Esophagus (tissue), 2 donors: Measurements from ENCODE around the gene PAX1. TPM values are rescaled to one million over a fixed set of nuclear protein-coding genes. Genes with fewer than 3 reads are reported as not detected.
A peak's percentile ranks its signal among the peaks of the same experiment; 100 is the strongest.

ENCODE experiments used
- H3K27ac ChIP-seq, 2 donors: one replicate each; pipeline ENCODE4 v1.5.1; 2013; ENCODE audit warnings: low read depth in 2 of 2, mild to moderate bottlenecking in 2 of 2, inconsistent platforms in 1 of 2, low read length in 1 of 2, moderate library complexity in 1 of 2
- H3K27me3 ChIP-seq, 2 donors: one replicate each; pipeline ENCODE4 v1.6.1; 2013; ENCODE audit warnings: low read length in 2 of 2, control low read depth in 1 of 2, mild to moderate bottlenecking in 1 of 2; ENCODE audit not compliant: insufficient read depth in 2 of 2, control insufficient read depth in 1 of 2
- H3K36me3 ChIP-seq, 2 donors: one replicate each; pipeline ENCODE4 v1.6.1; 2013; ENCODE audit warnings: low read length in 1 of 2; ENCODE audit not compliant: control insufficient read depth in 2 of 2, insufficient read depth in 2 of 2
- H3K4me1 ChIP-seq, 2 donors: one replicate each; pipeline ENCODE4 v1.6.1; 2013; ENCODE audit warnings: low read length in 1 of 2; ENCODE audit not compliant: control insufficient read depth in 2 of 2, insufficient read depth in 2 of 2
- H3K4me3 ChIP-seq, 2 donors: one replicate each; pipeline ENCODE4 v1.5.1; 2013; ENCODE audit warnings: low read length in 2 of 2, mild to moderate bottlenecking in 2 of 2, low read depth in 1 of 2, moderate library complexity in 1 of 2
- H3K9me3 ChIP-seq, 2 donors: one replicate each; pipeline ENCODE4 v1.6.1; 2013; ENCODE audit warnings: mild to moderate bottlenecking in 2 of 2, low read depth in 1 of 2, low read length in 1 of 2, moderate library complexity in 1 of 2; ENCODE audit not compliant: control insufficient read depth in 2 of 2, insufficient read depth in 1 of 2
- WGBS, 2 donors: extraction: QIAGEN DNeasy Blood & Tissue Kit; methylation state at CpG; one replicate each; pipeline ENCODE4 v1.1.7; 2013; 5-methylcytosine and 5-hydroxymethylcytosine counted together
- polyA plus RNA-seq, 2 donors: library from polyadenylated mRNA; stranded (reverse); fragments of 200-250 nt; gene quantifications; one replicate each; pipeline ENCODE4 v1.2.3, GENCODE V29; 2013
- donor health status: healthy with polysubstance abuse.
- donor health status: Bipolar disorder and iron deficiency.

Gene PAX1
- polyA plus RNA-seq, 2 donors, result 0.12 to 0.14 TPM

DNA sequence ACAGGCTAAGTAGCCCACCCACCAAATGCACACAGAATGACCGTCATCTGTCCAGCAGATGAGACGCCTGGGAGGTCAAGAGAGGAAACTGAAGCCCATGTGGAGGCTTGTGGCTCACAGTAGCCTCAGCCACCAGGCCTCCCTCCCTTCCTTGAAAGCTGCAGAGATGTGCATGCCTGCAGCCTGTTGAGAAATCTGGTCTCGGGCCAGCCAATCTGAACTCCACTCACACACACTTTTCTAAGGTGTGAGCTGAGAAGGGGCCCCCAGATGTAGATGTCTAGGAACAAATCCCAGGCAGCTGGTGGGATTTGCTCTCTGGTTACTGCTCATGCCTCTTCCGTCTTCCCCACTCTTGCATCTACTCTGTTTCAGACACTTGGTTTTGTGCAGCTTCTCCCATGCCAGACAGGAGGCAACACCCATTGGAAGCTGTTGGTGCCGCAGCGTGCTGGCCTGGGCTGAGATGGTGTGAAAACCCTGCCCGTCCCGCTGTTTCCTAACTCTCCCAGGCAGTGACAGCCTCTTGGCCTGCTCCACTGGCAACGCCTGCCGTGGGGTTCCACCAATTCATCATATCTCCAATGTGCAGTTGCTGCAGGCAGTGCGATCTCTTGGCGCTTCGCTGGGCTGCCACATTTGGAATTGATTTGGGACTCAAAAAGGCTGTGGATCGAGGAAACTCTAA, 24.1 kb upstream of the PAX1 start:
- Histone ChIP-seq H3K4me3 (no peak overlapping the region), H3K36me3 (no peaks in the 10 kb centered on the region), H3K27me3 (no peaks in the 10 kb centered on the region), H3K9me3 (no peaks in the 10 kb centered on the region), H3K4me1 (peaks cover 0 to 2% of the 10 kb centered on the region in 2 donors), H3K27ac (peak overlapping the region in 1 of 2 donors; percentile 8)
- WGBS, 2 donors, result 48 to 51% methylated on average over 14 of the region's 14 CpGs

DNA sequence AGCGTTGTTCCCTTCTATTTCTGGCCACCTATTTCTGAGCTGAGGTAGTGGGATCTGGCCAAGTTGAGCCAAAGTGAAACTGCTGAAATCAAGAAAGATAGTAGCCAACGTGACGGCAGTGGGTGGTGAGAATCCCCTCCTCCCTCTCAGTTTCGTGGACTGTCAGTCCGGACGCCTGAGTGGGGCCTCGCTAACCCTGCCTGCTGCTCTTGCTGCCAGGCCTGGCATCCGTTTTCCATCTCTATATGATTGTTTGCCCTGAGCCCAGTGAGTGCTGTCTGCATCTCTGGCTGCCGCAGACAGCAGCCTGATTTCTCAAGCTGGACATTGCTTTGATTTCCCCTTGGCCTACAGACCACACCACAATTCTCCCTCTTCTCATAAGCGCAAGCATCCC, 23.5 kb upstream of the PAX1 start:
- Histone ChIP-seq H3K27ac (peak overlapping the region in 1 of 2 donors; percentile 8), H3K36me3 (no peaks in the 10 kb centered on the region), H3K4me3 (no peak overlapping the region), H3K9me3 (no peaks in the 10 kb centered on the region), H3K27me3 (no peaks in the 10 kb centered on the region), H3K4me1 (peaks cover 0 to 2% of the 10 kb centered on the region in 2 donors)
- 50 to 56% methylated on average over 10 of the region's 10 CpGs for WGBS, 2 donors

GRCh38 chr20:21682521-21682954, 22.9 kb upstream of the PAX1 start:
- peaks cover 0 to 2% of the 10 kb centered on the region in 2 donors for H3K4me1 ChIP-seq
- 33 to 39% methylated on average over 8 of the region's 8 CpGs for WGBS, 2 donors
- no peak overlapping the region for H3K27ac ChIP-seq
- H3K27me3 ChIP-seq, result no peaks in the 10 kb centered on the region
- H3K36me3 ChIP-seq, result no peaks in the 10 kb centered on the region
- H3K9me3 ChIP-seq, result no peaks in the 10 kb centered on the region
- no peak overlapping the region for H3K4me3 ChIP-seq

DNA sequence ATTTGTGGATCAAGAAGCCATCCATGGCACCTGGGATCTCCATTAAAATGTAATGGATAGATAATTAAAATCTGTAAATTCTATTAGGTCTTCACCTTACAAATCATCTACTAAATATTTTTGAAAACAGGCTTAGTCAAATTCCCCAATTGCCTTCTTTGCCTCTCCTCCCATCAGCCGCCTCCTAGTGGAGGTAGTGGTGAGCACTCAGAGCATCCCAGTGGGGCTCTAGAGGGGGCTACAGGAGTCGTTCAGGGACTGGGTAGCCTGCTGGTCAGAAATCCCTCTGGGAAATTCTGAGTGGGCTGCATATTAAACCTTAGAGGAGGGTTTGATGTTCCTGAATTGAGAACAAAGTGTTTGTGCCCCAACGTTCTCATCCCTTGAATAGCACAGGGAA, 20.8 kb upstream of the PAX1 start:
- 60 to 63% methylated on average over 3 of the region's 3 CpGs for WGBS, 2 donors

DNA sequence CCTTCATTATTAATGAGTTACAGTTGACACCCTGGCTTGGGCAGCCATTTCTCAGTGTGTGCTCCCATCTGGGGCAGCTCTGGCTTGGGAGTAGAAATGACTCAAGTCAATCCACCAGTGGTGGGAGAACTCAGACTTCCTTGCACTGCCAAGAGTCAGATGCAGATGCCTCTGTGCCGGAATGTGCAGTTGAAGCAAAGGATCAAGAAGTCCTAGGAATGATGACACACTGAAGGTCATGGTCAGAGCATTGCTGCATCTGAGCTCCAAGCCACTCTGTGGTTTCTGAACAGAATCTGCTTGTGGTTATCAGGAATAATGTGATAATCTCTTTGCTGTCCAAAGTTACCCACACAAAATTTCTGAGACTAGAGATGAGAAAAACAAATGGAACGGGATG, 19.5 kb upstream of the PAX1 start:
- H3K4me1 ChIP-seq, result peaks cover 0 to 2% of the 10 kb centered on the region in 2 donors
- no peak overlapping the region for H3K4me3 ChIP-seq
- H3K27ac ChIP-seq, result no peak overlapping the region
- H3K27me3 ChIP-seq, result no peaks in the 10 kb centered on the region
- no peaks in the 10 kb centered on the region for H3K9me3 ChIP-seq
- 87 to 88% methylated on average over 2 of the region's 2 CpGs for WGBS, 2 donors
- H3K36me3 ChIP-seq, result no peaks in the 10 kb centered on the region

More for the DNA sequence above, 20.8 kb upstream of the PAX1 start:
- H3K36me3 ChIP-seq, result no peaks in the 10 kb centered on the region
- H3K4me1 ChIP-seq, result peaks cover 0 to 2% of the 10 kb centered on the region in 2 donors
- no peak overlapping the region for H3K4me3 ChIP-seq
- no peaks in the 10 kb centered on the region for H3K9me3 ChIP-seq
- H3K27ac ChIP-seq, result no peak overlapping the region
- no peaks in the 10 kb centered on the region for H3K27me3 ChIP-seq

DNA sequence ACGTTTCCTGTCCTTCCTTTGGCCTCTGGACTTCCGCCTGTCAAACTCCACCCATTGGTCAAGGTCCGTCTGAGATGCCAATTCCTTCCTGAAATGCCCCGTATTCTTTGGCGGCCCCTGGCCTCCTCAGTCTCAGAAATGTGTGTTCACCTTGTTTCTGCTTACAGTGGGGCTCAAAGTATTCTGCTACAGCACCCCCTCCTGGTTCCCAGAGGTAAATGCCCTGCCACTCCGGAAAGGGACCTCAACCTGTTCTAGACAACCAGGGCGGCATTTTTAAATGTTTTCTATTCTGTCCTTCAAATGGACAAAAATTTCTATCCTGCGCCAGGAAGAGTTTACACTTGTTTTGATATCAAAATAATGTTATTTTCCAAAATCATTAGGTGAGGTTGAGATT, 12.1 kb upstream of the PAX1 start:
- Histone ChIP-seq H3K4me1 (no peaks in the 10 kb centered on the region), H3K36me3 (no peaks in the 10 kb centered on the region), H3K4me3 (no peak overlapping the region), H3K27ac (no peak overlapping the region), H3K9me3 (no peaks in the 10 kb centered on the region), H3K27me3 (no peaks in the 10 kb centered on the region)
- WGBS, 2 donors, result 29 to 52% methylated on average over 8 of the region's 8 CpGs

DNA sequence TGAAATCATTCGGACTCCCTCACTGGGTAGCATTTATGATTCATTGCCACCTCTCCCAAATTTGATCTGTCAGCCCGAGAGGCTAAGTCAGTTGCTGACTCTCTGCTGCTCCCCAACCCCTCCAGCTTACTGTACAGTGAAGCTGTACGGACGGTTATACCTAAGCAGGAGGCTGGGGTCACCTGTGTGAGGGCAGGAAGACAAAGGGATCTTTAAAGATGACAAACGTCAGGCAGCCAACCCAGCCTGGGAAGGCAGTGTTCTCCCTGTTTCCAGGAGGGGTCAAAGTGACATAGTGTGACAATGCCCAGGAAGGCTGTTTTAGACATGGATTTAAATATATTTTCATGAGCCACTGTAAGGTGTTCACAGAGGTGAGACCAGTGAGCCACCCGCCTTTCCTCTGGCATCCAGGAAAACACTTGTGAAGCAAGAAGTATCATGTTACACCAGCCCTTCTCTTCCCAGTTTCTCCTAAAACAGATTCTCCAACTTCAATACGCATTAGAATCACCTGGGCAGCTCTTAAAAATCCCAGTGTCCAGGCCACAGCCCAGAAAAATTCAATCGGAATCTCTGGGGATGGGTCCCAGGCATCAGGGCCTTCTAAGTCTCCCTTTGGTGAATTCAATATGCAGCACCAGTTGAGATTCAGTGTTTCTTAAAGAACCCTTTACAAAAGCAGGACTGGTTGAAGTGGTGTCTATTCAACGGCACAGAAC, 6.8 kb upstream of the PAX1 start:
- WGBS, 2 donors, result 24 to 32% methylated on average over 9 of the region's 9 CpGs
- no peaks in the 10 kb centered on the region for H3K36me3 ChIP-seq
- H3K27me3 ChIP-seq, result peaks cover 5 to 15% of the 10 kb centered on the region in 2 donors

DNA sequence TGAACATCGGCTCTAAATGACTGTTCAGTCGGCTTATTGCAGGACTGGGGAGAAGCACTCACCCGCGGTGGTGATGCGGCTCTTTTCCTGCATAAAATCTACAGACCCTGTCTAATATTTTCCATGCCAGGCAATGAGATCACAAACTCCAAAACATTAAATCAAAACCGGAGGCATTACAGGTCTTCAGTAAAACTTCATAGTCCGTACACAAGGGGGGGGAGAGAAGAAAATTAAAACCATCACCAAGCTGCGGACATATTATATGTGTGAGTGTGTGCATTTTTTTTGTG, 6.3 kb upstream of the PAX1 start:
- no peaks in the 10 kb centered on the region for H3K36me3 ChIP-seq
- H3K4me3 ChIP-seq, result no peak overlapping the region
- no peaks in the 10 kb centered on the region for H3K4me1 ChIP-seq
- 48 to 55% methylated on average over 8 of the region's 8 CpGs for WGBS, 2 donors
- H3K27ac ChIP-seq, result no peak overlapping the region
- peaks cover 5 to 19% of the 10 kb centered on the region in 2 donors for H3K27me3 ChIP-seq
- H3K9me3 ChIP-seq, result no peaks in the 10 kb centered on the region

More for the DNA sequence above, 6.8 kb upstream of the PAX1 start:
- no peak overlapping the region for H3K27ac ChIP-seq
- H3K4me1 ChIP-seq, result no peaks in the 10 kb centered on the region
- H3K4me3 ChIP-seq, result no peak overlapping the region
- H3K9me3 ChIP-seq, result no peaks in the 10 kb centered on the region

GRCh38 chr20:21701171-21701876, 4.1 kb upstream of the PAX1 start:
- 16 to 33% methylated on average over 33 of the region's 33 CpGs for WGBS, 2 donors
- H3K27me3 ChIP-seq, result peaks cover 11 to 26% of the 10 kb centered on the region in 2 donors

More at GRCh38 chr20:21701171-21701876, 4.1 kb upstream of the PAX1 start:
- no peak overlapping the region for H3K4me3 ChIP-seq
- H3K36me3 ChIP-seq, result no peaks in the 10 kb centered on the region
- no peak overlapping the region for H3K27ac ChIP-seq
- H3K4me1 ChIP-seq, result peaks cover 0 to 1% of the 10 kb centered on the region in 2 donors
- no peaks in the 10 kb centered on the region for H3K9me3 ChIP-seq
